ENCODE results near the gene DNASE1L3.
"Not testable (repeated sequence)": the region's sequence is repeated elsewhere in the genome, so short reads cannot be mapped to it uniquely, and the experiment has no call there.

- TF ChIP-seq BRCA1 (IDR thresholded peaks at IDR 0.05; ENCODE audit: low read depth, low read length); POLR2AphosphoS5 (IDR thresholded peaks at IDR 0.05; ENCODE audit: low read depth, low read length); CBX5 (IDR thresholded peaks at IDR 0.05; ENCODE audit: low read depth, low read length); RFX5 (IDR thresholded peaks at IDR 0.05; ENCODE audit: borderline replicate concordance, low read depth, low read length); SIRT6 (IDR thresholded peaks at IDR 0.05; ENCODE audit: low read length); TEAD4 (IDR thresholded peaks at IDR 0.05; ENCODE audit: low read depth, low read length): not testable (repeated sequence)
- TF ChIP-seq, protein P1, sequence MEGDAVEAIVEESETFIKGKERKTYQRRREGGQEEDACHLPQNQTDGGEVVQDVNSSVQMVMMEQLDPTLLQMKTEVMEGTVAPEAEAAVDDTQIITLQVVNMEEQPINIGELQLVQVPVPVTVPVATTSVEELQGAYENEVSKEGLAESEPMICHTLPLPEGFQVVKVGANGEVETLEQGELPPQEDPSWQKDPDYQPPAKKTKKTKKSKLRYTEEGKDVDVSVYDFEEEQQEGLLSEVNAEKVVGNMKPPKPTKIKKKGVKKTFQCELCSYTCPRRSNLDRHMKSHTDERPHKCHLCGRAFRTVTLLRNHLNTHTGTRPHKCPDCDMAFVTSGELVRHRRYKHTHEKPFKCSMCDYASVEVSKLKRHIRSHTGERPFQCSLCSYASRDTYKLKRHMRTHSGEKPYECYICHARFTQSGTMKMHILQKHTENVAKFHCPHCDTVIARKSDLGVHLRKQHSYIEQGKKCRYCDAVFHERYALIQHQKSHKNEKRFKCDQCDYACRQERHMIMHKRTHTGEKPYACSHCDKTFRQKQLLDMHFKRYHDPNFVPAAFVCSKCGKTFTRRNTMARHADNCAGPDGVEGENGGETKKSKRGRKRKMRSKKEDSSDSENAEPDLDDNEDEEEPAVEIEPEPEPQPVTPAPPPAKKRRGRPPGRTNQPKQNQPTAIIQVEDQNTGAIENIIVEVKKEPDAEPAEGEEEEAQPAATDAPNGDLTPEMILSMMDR (IDR thresholded peaks at IDR 0.05; ENCODE audit: control extremely low read depth in 1 of 3, insufficient read depth in 1 of 3, low read depth in 1 of 3, low read length in 3 of 3): not testable (repeated sequence)
Observed at GRCh38 chr3:58227933-58228332, 17.2 kb upstream of the DNASE1L3 start.

Measured in H1 (cell line).